Motor neuron (in vitro differentiated cells): ENCODE results near the gene DGKQ. TPM values are rescaled to one million over a fixed set of nuclear protein-coding genes. Genes with fewer than 3 reads are reported as not detected.
"Not testable (repeated sequence)": the region's sequence is repeated elsewhere in the genome, so short reads cannot be mapped to it uniquely, and the experiment has no call there.

Source experiments
- ATAC-seq, 8 experiments: fragments of 200-7000 bp; cut with Tn5 transposase; replicated peaks in 6 of 8; 2 replicates each; pipeline ENCODE4 v1.8.0; 2021; ENCODE audit warnings: mild to moderate bottlenecking in 8 of 8, moderate library complexity in 8 of 8
- H3K27ac ChIP-seq, 2 donors: fragments of 250-450 bp; sonication (Bioruptor Pico); 2 replicates each; pipeline ENCODE4 v1.9.0; 2021; ENCODE audit warnings: antibody characterized with exemption in 2 of 2, mild to moderate bottlenecking in 2 of 2, moderate library complexity in 1 of 2
- H3K4me1 ChIP-seq, 2 donors: fragments of 250-450 bp; sonication (Bioruptor Pico); replicated peaks in 1 of 2; 2 replicates each; pipeline ENCODE4 v1.6.1; 2021; ENCODE audit warnings: antibody characterized with exemption in 2 of 2, mild to moderate bottlenecking in 2 of 2, moderate library complexity in 1 of 2
- H3K4me3 ChIP-seq, 5 donors: fragments of 250-450 bp; sonication (Bioruptor Pico); 2 replicates each; pipeline ENCODE4 v1.9.0; 2021; ENCODE audit warnings: antibody characterized with exemption in 5 of 5, mild to moderate bottlenecking in 5 of 5, moderate library complexity in 4 of 5
- WGBS, 10 experiments: fragments of 450-650 bp; shearing (Covaris generic); methylation state at CpG; one replicate each; pipeline ENCODE4 v1.0.0; 2022; 5-methylcytosine and 5-hydroxymethylcytosine counted together
- in situ Hi-C, 9 experiments: fragments of 400-800 bp; cut with MboI; loops; one replicate each; pipeline ENCODE4 v1.15.0; 2021; ENCODE audit warnings: low sequenced_read_pairs in 9 of 9, low pct_unique_long_range_greater_than_20kb in 2 of 9; ENCODE audit not compliant: unreplicated experiment in 9 of 9
- total RNA-seq, 8 experiments: library from RNA; unstranded; fragments of 300-600 nt; gene quantifications; 2 replicates each; pipeline versions ENCODE4 v1.2.3 to v1.2.4, GENCODE V29; 2022

Gene DGKQ
- total RNA-seq, 8 experiments from 2014 or later, result 2.9 to 11.7 (median 6.7) TPM

- H3K4me1 ChIP-seq, result peaks cover 10 to 21% of the 10 kb centered on the region in 2 donors
- no peak overlapping the region for H3K4me3 ChIP-seq
- in situ Hi-C loops, result no loop called here
- no peak overlapping the region for H3K27ac ChIP-seq
- WGBS, 10 experiments, result 78 to 100% (median 92%) methylated on average over 1 to 8 of the region's 17 CpGs; no CpG with 5 or more reads in 2 of the 10 experiments
- ATAC-seq, result no peak
These were observed 44.1 kb downstream of the DGKQ start for GRCh38 chr4:929096-929765.

- WGBS, 10 experiments, result no CpG with 5 or more reads among the region's 21 CpGs
- H3K4me3 ChIP-seq, in situ Hi-C loops, H3K27ac ChIP-seq, ATAC-seq: not testable (repeated sequence)
- peaks cover 6 to 13% of the 10 kb centered on the region in 2 donors for H3K4me1 ChIP-seq
These were observed 45.8 kb downstream of the DGKQ start for GRCh38 chr4:927566-927965.

- ATAC-seq, result no peak
- Histone ChIP-seq H3K4me1 (peaks cover 6 to 13% of the 10 kb centered on the region in 2 donors), H3K4me3 (no peak overlapping the region), H3K27ac (no peak overlapping the region)
- in situ Hi-C loops, result no loop called here
- 90 to 100% methylated on average over 1 to 2 of the region's 17 CpGs; no CpG with 5 or more reads in 8 of the 10 experiments for WGBS, 10 experiments
These were observed 46.8 kb downstream of the DGKQ start for GRCh38 chr4:926538-926937.

GRCh38 chr4:925771-926500, 47.4 kb downstream of the DGKQ start:
- ATAC-seq, result peak in 4 of 8 experiments; percentile 3 to 20 (median 9)
- no peak overlapping the region for H3K4me3 ChIP-seq
- in situ Hi-C loops, result no loop called here
- 80 to 100% (median 88%) methylated on average over 1 to 2 of the region's 26 CpGs; no CpG with 5 or more reads in 6 of the 10 experiments for WGBS, 10 experiments
- H3K27ac ChIP-seq, result no peak overlapping the region
- peaks cover 3 to 10% of the 10 kb centered on the region in 2 donors for H3K4me1 ChIP-seq

- Histone ChIP-seq H3K27ac (no peak overlapping the region), H3K4me1 (peaks cover 0 to 4% of the 10 kb centered on the region in 2 donors), H3K4me3 (no peak overlapping the region)
- peak in 5 of 8 experiments; percentile 19 to 31 (median 24) for ATAC-seq
- in situ Hi-C loops, result no loop called here
- WGBS, 10 experiments, result 80 to 100% (median 83%) methylated on average over 1 to 4 of the region's 9 CpGs; no CpG with 5 or more reads in 5 of the 10 experiments
These were observed 48.2 kb downstream of the DGKQ start for GRCh38 chr4:925171-925570.

- Histone ChIP-seq H3K4me3 (no peak overlapping the region), H3K27ac (no peak overlapping the region), H3K4me1 (peaks cover 0 to 4% of the 10 kb centered on the region in 2 donors)
- WGBS, 10 experiments, result 36 to 88% (median 75%) methylated on average over 2 to 16 of the region's 18 CpGs; no CpG with 5 or more reads in 1 of the 10 experiments
- ATAC-seq, result peak; percentile 50 to 91 (median 78)
- in situ Hi-C loops, result no loop called here
These were observed 49.0 kb downstream of the DGKQ start for GRCh38 chr4:924107-925096.

- 40 to 100% (median 88%) methylated on average over 2 to 13 of the region's 17 CpGs; no CpG with 5 or more reads in 1 of the 10 experiments for WGBS, 10 experiments
- no peak for ATAC-seq
- in situ Hi-C loops, result no loop called here
- H3K27ac ChIP-seq, result no peak overlapping the region
- H3K4me1 ChIP-seq, result peaks cover 0 to 4% of the 10 kb centered on the region in 2 donors
- no peak overlapping the region for H3K4me3 ChIP-seq
These were observed 51.5 kb downstream of the DGKQ start for GRCh38 chr4:921830-922331.

GRCh38 chr4:919004-919680, 54.2 kb downstream of the DGKQ start:
- 82 to 100% (median 99%) methylated on average over 1 to 6 of the region's 15 CpGs; no CpG with 5 or more reads in 4 of the 10 experiments for WGBS, 10 experiments
- H3K4me3 ChIP-seq, in situ Hi-C loops, H3K4me1 ChIP-seq, ATAC-seq, H3K27ac ChIP-seq: not testable (repeated sequence)

- in situ Hi-C loops, ATAC-seq: not testable (repeated sequence)
These were observed 54.8 kb downstream of the DGKQ start for GRCh38 chr4:918591-918990.

GRCh38 chr4:917992-918391, 55.4 kb downstream of the DGKQ start:
- peaks cover 5 to 8% of the 10 kb centered on the region in 2 donors for H3K4me1 ChIP-seq
- 79 to 100% (median 100%) methylated on average over 1 to 2 of the region's 2 CpGs; no CpG with 5 or more reads in 1 of the 10 experiments for WGBS, 10 experiments
- ATAC-seq, result no peak
- no peak overlapping the region for H3K4me3 ChIP-seq
- in situ Hi-C loops, result no loop called here
- H3K27ac ChIP-seq, result no peak overlapping the region

More at GRCh38 chr4:918591-918990, 54.8 kb downstream of the DGKQ start:
- not testable (repeated sequence) for H3K27ac ChIP-seq, H3K4me1 ChIP-seq, H3K4me3 ChIP-seq
- 88 to 100% (median 100%) methylated on average over 2 to 5 of the region's 6 CpGs; no CpG with 5 or more reads in 1 of the 10 experiments for WGBS, 10 experiments

- Histone ChIP-seq H3K27ac (no peak overlapping the region), H3K4me3 (no peak overlapping the region), H3K4me1 (peaks cover 10 to 14% of the 10 kb centered on the region in 2 donors)
- in situ Hi-C loops, result no loop called here
- ATAC-seq, result no peak
- 65 to 100% (median 98%) methylated on average over 1 to 7 of the region's 7 CpGs for WGBS, 10 experiments
These were observed 55.9 kb downstream of the DGKQ start for GRCh38 chr4:917466-917865.

- peaks cover 13 to 15% of the 10 kb centered on the region in 2 donors for H3K4me1 ChIP-seq
- H3K4me3 ChIP-seq, result no peak overlapping the region
- in situ Hi-C loops, result no loop called here
- H3K27ac ChIP-seq, result no peak overlapping the region
- WGBS, 10 experiments, result 22 to 92% (median 58%) methylated on average over 2 to 8 of the region's 8 CpGs; no CpG with 5 or more reads in 1 of the 10 experiments
- peak in 2 of 8 experiments; percentile 55 to 59 for ATAC-seq
These were observed 57.8 kb downstream of the DGKQ start for GRCh38 chr4:915595-915994.
